ENCODE measurements around the gene RBMS1.

Gene RBMS1

DNA sequence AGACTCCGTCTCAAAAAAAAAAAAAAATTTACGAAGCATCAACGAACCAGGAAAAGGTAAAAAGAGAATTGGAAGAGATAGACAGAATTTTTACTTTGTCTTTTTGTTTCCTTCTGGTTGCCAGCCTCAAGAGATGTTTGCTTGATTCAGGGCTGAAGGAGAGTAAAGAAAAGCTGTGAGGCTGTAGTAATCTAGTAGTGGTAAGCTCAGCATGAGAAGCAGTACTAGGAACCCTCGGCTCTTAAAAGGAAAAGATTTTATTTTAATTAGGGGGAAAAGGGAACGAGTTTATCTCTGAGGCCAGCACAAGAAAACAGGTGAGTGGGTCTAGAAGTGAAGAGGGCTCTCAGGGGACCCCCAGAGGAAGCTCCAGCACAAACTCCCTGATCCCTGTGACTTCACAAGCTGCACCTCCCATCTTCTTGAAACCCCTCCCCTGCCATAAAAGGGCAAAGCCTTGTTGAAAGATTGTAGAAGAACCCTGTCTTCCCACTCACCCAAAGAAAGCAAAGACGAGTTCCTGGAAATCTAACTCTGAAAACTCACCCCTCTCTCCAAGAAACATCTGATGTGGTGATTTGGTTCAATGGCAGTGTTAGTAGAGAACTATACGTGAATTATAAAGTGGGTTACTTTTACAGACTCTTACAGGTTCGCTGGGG is 8.6 kb downstream of the RBMS1 start:
- no peak for DNase-seq (ENCODE audit: low read depth)
- no peak overlapping the region for H3K4me3 ChIP-seq (ENCODE audit: control insufficient read depth, low read depth, low read length)
- TF ChIP-seq, protein P1, sequence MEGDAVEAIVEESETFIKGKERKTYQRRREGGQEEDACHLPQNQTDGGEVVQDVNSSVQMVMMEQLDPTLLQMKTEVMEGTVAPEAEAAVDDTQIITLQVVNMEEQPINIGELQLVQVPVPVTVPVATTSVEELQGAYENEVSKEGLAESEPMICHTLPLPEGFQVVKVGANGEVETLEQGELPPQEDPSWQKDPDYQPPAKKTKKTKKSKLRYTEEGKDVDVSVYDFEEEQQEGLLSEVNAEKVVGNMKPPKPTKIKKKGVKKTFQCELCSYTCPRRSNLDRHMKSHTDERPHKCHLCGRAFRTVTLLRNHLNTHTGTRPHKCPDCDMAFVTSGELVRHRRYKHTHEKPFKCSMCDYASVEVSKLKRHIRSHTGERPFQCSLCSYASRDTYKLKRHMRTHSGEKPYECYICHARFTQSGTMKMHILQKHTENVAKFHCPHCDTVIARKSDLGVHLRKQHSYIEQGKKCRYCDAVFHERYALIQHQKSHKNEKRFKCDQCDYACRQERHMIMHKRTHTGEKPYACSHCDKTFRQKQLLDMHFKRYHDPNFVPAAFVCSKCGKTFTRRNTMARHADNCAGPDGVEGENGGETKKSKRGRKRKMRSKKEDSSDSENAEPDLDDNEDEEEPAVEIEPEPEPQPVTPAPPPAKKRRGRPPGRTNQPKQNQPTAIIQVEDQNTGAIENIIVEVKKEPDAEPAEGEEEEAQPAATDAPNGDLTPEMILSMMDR (conservative IDR thresholded peaks at IDR 0.05; ENCODE audit: control insufficient read depth, insufficient read depth, low read depth, low read length) = no peak

DNA sequence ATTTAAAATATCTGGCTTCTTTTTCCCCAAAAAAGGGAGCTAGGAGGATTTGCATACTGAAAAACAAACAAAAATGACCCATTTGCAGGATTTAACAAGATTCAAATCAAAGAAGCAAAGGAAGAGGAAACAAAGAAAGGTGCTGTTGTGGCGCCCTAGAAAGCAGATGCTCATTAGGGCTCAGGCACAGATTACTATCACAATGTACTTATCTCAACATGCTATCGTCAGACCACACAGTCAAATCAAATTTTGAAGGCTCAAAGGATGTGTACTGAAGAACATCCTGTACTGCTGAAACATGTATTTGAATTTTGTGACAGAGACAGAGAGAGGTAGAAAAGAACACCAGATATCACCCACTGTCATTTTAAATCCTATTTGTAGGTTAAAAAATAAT is 10.9 kb downstream of the RBMS1 start:
- TF ChIP-seq, protein P1 (conservative IDR thresholded peaks at IDR 0.05; ENCODE audit: control insufficient read depth, insufficient read depth, low read depth, low read length) = no peak
- no peak for DNase-seq (ENCODE audit: low read depth)
- H3K4me3 ChIP-seq (ENCODE audit: control insufficient read depth, low read depth, low read length) = no peak overlapping the region

DNA sequence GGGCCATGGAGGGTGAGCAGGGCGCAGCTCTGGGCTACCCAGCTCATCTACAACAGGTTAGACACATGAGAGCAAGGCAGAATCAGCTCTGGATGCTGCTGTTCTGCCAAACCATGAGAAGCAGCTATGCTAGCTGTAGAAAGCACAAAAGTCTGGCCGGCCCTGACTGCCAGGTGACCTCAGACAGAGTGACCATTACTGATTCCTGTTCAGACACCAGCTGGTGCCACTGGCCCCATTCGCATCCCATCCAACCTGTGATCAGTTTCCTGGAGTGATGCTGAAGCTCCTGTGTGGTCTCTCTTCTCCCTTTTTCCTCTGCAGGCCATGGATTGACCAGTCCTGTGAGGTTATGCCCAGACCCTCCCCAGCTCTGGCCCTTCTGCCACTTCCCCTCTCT is 14.3 kb downstream of the RBMS1 start:
- no peak overlapping the region for H3K4me3 ChIP-seq (ENCODE audit: control insufficient read depth, low read depth, low read length)
- DNase-seq (ENCODE audit: low read depth) = no peak
- TF ChIP-seq, protein P1 (conservative IDR thresholded peaks at IDR 0.05; ENCODE audit: control insufficient read depth, insufficient read depth, low read depth, low read length) = no peak

DNA sequence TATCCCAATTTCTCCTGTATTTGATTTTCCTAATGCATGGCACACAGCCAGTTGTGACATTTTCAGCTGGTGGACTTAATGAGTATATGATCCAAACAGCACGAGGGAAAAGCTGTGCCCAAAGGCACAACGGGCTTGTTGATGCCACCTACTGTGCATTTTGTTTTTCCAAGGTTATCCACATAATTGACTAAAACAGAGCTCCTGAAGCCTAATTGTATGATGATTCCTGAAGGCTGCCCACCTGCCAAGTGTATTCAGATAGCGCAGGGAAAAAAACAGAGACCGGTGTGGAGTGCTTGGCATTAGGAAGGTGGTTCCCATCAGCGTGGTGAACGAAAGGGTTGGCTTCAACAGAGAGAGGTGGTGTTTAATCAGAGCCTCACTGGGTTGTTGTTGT is 14.9 kb downstream of the RBMS1 start:
- TF ChIP-seq, protein P1 (conservative IDR thresholded peaks at IDR 0.05; ENCODE audit: control insufficient read depth, insufficient read depth, low read depth, low read length) = no peak
- no peak for DNase-seq (ENCODE audit: low read depth)
- no peak overlapping the region for H3K4me3 ChIP-seq (ENCODE audit: control insufficient read depth, low read depth, low read length)

DNA sequence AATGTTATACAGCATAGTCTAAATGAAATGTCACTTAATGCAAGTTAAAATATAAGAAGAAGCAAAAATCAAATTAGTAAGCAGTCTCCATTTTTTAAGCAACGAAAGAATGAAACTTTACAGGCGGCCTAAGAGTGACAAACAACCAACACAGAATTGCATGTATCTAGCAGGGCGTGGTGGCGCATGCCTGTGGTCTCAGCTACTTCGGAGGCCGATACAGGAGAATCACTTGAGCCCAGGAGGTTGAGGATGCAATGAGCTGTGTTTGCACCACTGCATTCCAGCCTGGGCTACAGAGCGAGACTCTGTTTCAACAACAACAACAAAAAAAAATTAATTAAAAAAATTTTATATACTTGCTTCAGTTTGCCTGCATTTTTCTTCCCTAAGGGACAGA is 16.6 kb downstream of the RBMS1 start:
- no peak for DNase-seq (ENCODE audit: low read depth)
- TF ChIP-seq, protein P1 (conservative IDR thresholded peaks at IDR 0.05; ENCODE audit: control insufficient read depth, insufficient read depth, low read depth, low read length) = no peak
- H3K4me3 ChIP-seq (ENCODE audit: control insufficient read depth, low read depth, low read length) = no peak overlapping the region

DNA sequence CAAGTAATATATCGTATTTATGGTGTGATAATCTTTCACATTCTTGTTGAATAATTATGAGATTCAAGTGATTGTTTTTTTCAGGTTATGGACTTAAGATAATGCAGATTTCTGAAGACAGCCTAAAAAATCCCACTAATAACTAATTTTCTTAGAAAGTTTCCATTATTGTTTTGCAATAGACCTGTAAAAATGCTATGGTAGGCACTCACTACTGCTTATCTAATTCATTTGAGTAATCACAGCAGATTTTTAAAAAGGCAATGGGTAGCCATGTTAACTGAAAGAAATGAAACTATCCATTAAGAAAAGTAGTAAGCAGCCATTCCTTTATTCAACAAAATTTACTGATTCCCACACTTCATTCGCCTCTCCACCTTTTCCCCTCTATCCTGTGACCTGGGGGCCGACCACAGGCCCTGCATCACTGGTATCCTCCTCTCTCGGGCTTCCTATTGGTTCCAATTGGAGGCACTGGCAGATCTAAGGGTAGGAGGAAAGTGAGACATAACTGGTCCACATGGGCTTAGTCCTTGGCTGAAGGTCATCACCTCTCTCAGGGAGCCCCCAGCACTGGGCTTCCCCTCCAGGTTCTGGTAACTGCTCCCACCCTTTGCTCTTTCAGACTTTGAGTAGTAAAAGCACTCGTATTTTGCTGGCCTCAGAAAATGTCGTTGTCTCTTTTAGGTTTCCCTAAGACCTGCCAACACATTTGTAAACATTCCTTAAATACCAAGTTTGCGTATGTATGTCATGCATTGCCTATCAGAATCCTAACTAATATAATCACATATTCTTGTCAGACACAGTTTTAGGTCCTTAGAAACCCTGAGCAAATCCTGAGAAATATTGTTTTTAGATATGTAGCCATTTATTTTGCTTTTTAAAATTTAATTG is 18.5 kb downstream of the RBMS1 start:
- TF ChIP-seq, protein P1 (conservative IDR thresholded peaks at IDR 0.05; ENCODE audit: control insufficient read depth, insufficient read depth, low read depth, low read length) = no peak
- DNase-seq (ENCODE audit: low read depth) = no peak
- H3K4me3 ChIP-seq (ENCODE audit: control insufficient read depth, low read depth, low read length) = no peak overlapping the region

Measured in fibroblast of mammary gland (primary cell).